Ovary (tissue), 9 donors: ENCODE data around the gene NT5DC2. TPM values are rescaled to one million over a fixed set of nuclear protein-coding genes. Genes with fewer than 3 reads are reported as not detected.
A peak's percentile ranks its signal among the peaks of the same experiment; 100 is the strongest.

Experiments
- DNase-seq, 5 donors: peaks; one replicate each; pipeline ENCODE4 v3.0.0-alpha.2; 2019 to 2020
- H3K27ac ChIP-seq, 2 donors: fragments of 200-600 bp; one replicate each; pipeline versions ENCODE4 v1.5.1 to v1.8.0; 2019 to 2022
- H3K27me3 ChIP-seq: fragments of 200-600 bp; one replicate; pipeline ENCODE4 v1.8.0; 2022
- H3K36me3 ChIP-seq: fragments of 200-600 bp; sonication (generic); one replicate; pipeline ENCODE4 v1.5.1; 2019
- H3K4me1 ChIP-seq: one replicate; pipeline ENCODE4 v1.8.1; 2013; ENCODE audit warnings: mild to moderate bottlenecking, moderate library complexity; ENCODE audit not compliant: insufficient read depth
- H3K4me3 ChIP-seq: fragments of 200-600 bp; sonication (generic); one replicate; pipeline ENCODE4 v1.5.1; 2017
- H3K9me3 ChIP-seq, 2 donors: fragments of 200-600 bp in 1 of 2; sonication (generic) in 1 of 2; one replicate each; pipeline versions ENCODE4 v1.5.1 to v1.8.1; 2013 to 2019; ENCODE audit warnings: mild to moderate bottlenecking in 1 of 2, moderate library complexity in 1 of 2
- EP300 ChIP-seq: sonication (generic); formaldehyde crosslinking; IDR thresholded peaks from one replicate; pipeline ENCODE4 v1.6.1; 2017; ENCODE audit warnings: antibody characterized with exemption
- POLR2A ChIP-seq: fragments of 450-650 bp; IDR thresholded peaks from one replicate; pipeline ENCODE4 v1.6.1; 2017; ENCODE audit warnings: antibody characterized with exemption, mild to moderate bottlenecking, moderate library complexity
- WGBS, 3 donors: extraction: QIAGEN DNeasy Blood & Tissue Kit in 1 of 3; methylation state at CpG; one replicate each; pipeline versions ENCODE4 v1.1.5 to v1.1.7; 2013 to 2017; 5-methylcytosine and 5-hydroxymethylcytosine counted together
- intact Hi-C, 4 donors: fragments of 100-400 bp; cut with DNase I; formaldehyde crosslinking; loops; one replicate each; pipeline versions ENCODE4 v1.11.0 to v1.15.1; 2022 to 2023
- polyA plus RNA-seq, 2 donors: library from polyadenylated mRNA; stranded (reverse); fragments of 200-250 nt in 1 of 2; fragments of 350-450 nt in 1 of 2; fragmentation: Illumina TruSeq in 1 of 2; extraction: RNeasy Lipid Tissue Mini Kit (QIAGEN cat#74804) in 1 of 2; gene quantifications; one replicate each; pipeline ENCODE4 v1.2.3, GENCODE V29; 2013 to 2014
- total RNA-seq, 7 donors: library from RNA; depleted of rRNA in 2 of 7; stranded (reverse); fragments of >200 nt in 2 of 7; fragmentation: NEBNext Ultra II Directional in 3 of 7; extraction: Animal tissue kit (Norgen Biotek cat#: 25700) in 3 of 7; gene quantifications; one replicate each; pipeline versions ENCODE4 v1.1.0 to v1.2.4, GENCODE V29; 2016 to 2023
- TF ChIP-seq, protein P1 (sequence below), 3 donors: fragments of 450-650 bp in 2 of 3; fragments of 200-600 bp in 1 of 3; IDR thresholded peaks; one replicate each; pipeline versions ENCODE4 v1.5.1 to v1.8.0; 2016 to 2022; ENCODE audit warnings: antibody characterized with exemption in 3 of 3, mild to moderate bottlenecking in 1 of 3
- donor health status: DM: no; HTN: no; CAD: no; lungs with moderate emphysema.
- donor health status: DM: no; HTN: no; CAD: no.
- donor health status: Bipolar disorder and iron deficiency.
- donor health status: DM: yes; HTN: yes; CAD: no.
- donor health status: DM: no; HTN: no; CAD: no.
- donor health status: DM: yes; HTN: yes; CAD: no.

NT5DC2 gene
- total and polyA plus RNA-seq, 9 donors, result 19.6 to 129 (median 51.9) TPM

DNA sequence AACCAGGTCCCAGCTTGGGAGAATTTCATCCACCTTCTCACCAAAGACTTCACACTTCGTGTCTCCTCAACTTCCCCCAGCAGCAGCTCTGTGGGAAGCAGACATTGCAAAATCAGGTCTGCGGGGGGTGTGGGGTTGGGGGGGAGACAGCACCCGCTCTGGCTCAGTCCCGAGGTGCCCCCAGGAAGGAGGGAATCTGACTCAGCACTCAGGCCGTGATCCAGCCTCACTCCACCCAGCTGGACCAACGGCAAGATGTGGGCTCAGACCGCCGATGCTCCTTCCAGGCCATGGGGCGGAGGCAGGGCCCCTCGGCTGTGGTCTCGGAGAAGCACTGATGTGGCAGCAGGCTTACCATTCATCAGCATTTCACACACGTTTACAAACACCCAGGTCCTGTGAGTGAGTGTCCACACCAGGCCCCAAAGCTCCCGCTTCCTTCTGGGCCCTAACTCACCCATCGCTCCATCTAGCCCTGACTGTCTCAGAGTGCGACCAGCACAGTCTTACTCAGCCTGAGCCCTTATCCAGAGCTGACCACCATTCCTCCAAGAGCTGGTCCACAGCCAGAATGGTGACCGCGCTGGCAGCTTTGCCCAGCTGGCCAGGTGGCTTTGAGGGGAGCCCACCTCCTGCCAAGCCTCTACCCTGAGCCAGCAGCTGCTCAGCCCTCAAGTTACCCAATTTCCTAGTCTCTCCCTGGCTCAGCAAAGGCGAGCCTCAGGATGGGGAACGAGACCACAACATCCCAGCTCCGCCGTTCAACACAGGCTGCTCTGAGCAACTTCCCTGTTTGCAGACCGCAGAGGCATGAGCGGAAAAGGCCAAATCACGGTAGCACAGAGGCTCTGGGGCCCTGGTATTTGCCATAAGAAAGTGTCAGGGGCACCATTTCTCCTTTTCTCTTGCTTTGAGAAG is 35.3 kb downstream of the NT5DC2 start:
- Histone ChIP-seq H3K27ac (no peak overlapping the region), H3K4me3 (no peak overlapping the region), H3K36me3 (no peaks in the 10 kb centered on the region), H3K4me1 (no peaks in the 10 kb centered on the region), H3K27me3 (no peaks in the 10 kb centered on the region), H3K9me3 (no peaks in the 10 kb centered on the region)
- no peak for TF ChIP-seq EP300
- TF ChIP-seq, protein P1, sequence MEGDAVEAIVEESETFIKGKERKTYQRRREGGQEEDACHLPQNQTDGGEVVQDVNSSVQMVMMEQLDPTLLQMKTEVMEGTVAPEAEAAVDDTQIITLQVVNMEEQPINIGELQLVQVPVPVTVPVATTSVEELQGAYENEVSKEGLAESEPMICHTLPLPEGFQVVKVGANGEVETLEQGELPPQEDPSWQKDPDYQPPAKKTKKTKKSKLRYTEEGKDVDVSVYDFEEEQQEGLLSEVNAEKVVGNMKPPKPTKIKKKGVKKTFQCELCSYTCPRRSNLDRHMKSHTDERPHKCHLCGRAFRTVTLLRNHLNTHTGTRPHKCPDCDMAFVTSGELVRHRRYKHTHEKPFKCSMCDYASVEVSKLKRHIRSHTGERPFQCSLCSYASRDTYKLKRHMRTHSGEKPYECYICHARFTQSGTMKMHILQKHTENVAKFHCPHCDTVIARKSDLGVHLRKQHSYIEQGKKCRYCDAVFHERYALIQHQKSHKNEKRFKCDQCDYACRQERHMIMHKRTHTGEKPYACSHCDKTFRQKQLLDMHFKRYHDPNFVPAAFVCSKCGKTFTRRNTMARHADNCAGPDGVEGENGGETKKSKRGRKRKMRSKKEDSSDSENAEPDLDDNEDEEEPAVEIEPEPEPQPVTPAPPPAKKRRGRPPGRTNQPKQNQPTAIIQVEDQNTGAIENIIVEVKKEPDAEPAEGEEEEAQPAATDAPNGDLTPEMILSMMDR (IDR thresholded peaks at IDR 0.05), result no peak
- no peak for TF ChIP-seq POLR2A
- peak in 2 of 5 donors; percentile 57 to 65 for DNase-seq
- intact Hi-C loops, result no loop called here
- 68 to 78% (median 70%) methylated on average over 24 of the region's 24 CpGs for WGBS, 3 donors

DNA sequence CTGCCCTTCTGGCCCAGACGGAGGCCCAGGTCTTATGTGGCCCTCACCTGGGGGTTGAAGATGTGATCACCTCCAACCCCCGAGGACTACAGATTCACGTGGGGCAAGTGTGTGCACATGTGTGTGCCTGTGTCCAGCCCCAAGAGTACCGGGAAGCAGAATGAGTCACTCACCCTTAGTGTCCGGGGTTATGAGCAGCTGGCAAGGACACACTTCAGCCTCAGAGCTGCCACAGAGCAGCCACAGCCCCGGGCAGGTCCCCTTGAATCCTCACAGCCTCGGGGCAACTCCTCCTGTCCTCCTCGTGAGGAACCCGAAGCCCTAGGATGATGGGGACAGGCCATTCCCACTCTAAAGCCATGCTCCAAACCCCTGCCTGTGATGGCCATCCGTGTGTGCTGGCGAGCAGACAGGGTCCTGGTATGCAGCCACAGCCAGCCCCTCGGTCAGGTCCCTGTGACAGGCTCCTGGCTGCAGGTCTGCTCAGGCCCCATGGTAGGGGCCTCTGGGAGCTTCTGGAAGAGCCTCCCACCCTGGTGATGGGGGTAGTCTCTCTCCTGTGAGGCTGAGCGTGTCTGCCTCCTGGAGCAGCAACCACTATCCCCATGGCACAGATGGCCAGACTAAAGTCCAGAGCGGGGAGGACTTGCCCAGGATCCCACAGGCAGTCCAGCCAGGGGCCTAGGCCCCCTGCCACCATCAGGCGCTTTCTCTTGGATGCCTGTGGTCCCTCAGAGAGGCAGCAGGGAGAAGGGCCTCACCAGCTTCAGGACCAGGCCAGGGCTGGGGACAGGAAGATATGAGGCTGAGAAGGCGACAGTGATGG is 37.7 kb downstream of the NT5DC2 start:
- Histone ChIP-seq H3K27ac (no peak overlapping the region), H3K4me1 (no peaks in the 10 kb centered on the region), H3K9me3 (no peaks in the 10 kb centered on the region), H3K27me3 (no peaks in the 10 kb centered on the region), H3K4me3 (no peak overlapping the region), H3K36me3 (no peaks in the 10 kb centered on the region)
- DNase-seq, result no peak
- WGBS, 3 donors, result 77 to 80% (median 79%) methylated on average over 15 to 16 of the region's 16 CpGs
- TF ChIP-seq, protein P1 (IDR thresholded peaks at IDR 0.05), result no peak
- TF ChIP-seq POLR2A (no peak), EP300 (no peak)
- intact Hi-C loops, result no loop called here

DNA sequence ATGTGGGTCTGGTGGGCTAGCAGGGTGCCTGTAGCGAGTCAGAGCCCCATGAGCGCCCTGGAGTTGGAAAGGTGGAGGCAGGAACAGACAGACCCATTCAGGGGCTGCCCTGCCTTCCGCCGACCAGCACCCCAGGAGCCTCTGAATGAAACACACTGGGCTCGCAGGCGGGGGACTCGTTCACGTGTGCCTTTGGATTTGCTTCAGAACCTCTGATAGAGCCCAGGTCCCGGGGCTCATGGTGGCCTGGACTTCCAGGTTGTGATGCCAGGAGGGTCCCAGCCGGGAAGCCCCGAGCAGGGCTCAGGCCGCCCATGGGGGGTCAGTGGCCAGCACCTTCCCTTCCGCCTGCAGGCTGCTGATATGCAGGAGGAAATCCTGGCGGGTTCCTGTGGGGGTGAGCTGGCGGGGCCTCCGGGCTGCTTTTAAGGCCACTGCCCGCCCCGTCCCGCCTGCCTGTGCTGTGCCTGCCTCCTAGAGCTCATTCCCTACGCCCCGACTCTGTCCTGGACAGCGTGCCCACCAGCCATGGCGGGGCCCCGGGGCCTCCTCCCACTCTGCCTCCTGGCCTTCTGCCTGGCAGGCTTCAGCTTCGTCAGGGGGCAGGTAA is 38.7 kb downstream of the NT5DC2 start, which contains the start of gene STAB1:
TSS of gene STAB1 (plus strand) at position 453 of the 610 bp plus-strand sequence. CDS start at position 529, 76 bp downstream.
- no peak for TF ChIP-seq EP300
- TF ChIP-seq, protein P1 (IDR thresholded peaks at IDR 0.05), result no peak
- no peak for TF ChIP-seq POLR2A
- peak in 2 of 5 donors; percentile 53 to 62 for DNase-seq
- H3K27me3 ChIP-seq, result no peaks in the 10 kb centered on the region
- H3K9me3 ChIP-seq, result no peaks in the 10 kb centered on the region
- intact Hi-C loops, result no loop called here
- no peaks in the 10 kb centered on the region for H3K36me3 ChIP-seq
- WGBS, 3 donors, result 36 to 47% (median 47%) methylated on average over 25 of the region's 25 CpGs
- no peaks in the 10 kb centered on the region for H3K4me1 ChIP-seq
- peak within 1 kb of the TSS in 1 of 2 donors; percentile 37 for H3K27ac ChIP-seq
- H3K4me3 ChIP-seq, result peak within 1 kb of the TSS; percentile 8

DNA sequence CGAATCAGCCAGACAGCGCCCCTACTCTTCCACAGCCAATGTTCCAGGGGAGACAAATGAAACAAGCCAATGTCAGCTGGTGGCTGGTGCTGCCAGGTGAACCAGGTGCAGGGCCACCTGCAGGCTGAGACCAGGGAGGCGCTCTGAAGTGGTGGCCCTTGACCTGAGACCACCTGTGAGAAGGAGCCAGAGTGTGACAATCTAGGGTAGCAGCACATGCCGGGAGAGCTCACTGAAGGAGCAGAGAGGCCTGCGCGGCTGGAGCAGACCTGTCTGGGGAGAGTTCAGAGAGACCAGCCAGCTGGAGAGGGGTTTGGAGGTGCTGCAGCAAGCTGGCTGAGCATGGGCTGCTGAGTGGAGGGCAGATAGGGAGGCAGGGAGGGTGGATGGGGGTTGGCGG is 39.2 kb downstream of the NT5DC2 start:
- Histone ChIP-seq H3K4me3 (no peak overlapping the region), H3K36me3 (no peaks in the 10 kb centered on the region), H3K4me1 (no peaks in the 10 kb centered on the region), H3K27ac (no peak overlapping the region), H3K9me3 (no peaks in the 10 kb centered on the region), H3K27me3 (no peaks in the 10 kb centered on the region)
- DNase-seq, result no peak
- 65 to 74% (median 74%) methylated on average over 7 of the region's 7 CpGs for WGBS, 3 donors
- intact Hi-C loops, result no loop called here
- no peak for TF ChIP-seq POLR2A
- TF ChIP-seq EP300, result no peak
- TF ChIP-seq, protein P1 (IDR thresholded peaks at IDR 0.05), result no peak
